GM15510 (cell line): ENCODE measurements around the gene NLRP3.

Experiments
- POLR2A ChIP-seq: IDR thresholded peaks from 3 replicates; pipeline ENCODE4 v1.6.1; 2011; ENCODE audit warnings: borderline replicate concordance; ENCODE audit not compliant: insufficient read length; ENCODE audit errors: extremely low read depth

NLRP3 gene

GRCh38 chr1:247448107-247448791 is 32.3 kb downstream of the NLRP3 start:
- TF ChIP-seq POLR2A = no peak

DNA sequence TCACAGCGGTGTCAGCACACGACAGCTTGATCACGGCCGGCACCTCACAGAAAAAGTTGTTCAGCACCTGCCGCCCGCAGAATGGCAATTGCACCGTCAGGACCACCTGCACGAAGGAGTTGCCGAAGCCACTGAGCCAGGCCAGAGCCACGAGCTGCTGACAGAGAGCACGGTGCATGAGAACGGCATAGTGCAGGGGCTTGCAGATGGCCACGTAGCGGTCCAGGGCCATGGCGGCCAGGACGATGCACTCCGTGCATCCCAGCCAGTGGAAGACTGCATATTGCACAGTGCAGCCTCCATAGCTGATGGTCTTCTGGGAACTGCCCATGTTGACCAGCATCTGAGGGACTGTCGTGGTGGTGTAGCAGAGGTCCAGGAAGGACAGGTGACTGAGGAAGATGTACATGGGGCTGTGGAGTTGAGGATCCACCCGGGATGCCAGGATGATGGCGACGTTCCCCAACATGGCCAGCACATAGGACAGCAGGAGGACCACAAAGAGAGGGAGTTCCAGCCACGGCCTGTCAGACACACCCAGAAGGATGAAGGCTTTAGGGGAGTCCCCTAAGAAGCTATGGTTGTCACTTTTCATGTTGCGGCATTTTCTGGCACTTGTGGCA is 35.5 kb downstream of the NLRP3 start:
- TF ChIP-seq POLR2A = no peak

- no peak for TF ChIP-seq POLR2A
Measured at GRCh38 chr1:247452447-247453039, 36.6 kb downstream of the NLRP3 start.

DNA sequence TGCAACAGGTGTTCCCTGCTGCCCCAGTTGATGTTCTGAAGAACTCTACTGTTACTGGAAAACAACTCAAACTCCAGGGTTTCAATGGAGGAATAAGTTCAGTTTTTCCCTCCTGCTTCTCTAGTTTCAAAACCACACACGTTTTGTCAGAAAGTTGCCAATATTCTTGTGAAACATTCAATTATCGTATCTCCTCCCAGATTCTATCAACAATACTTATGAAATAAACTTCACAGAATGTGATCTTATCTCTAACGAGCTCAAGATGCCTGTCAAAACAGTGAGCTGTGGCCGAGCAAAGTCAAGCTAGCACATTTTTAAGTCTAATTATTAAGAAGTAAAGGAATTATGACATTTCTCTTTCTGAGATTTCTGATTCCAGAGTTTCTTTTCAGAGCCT is 37.3 kb downstream of the NLRP3 start:
- TF ChIP-seq POLR2A = no peak

GRCh38 chr1:247453997-247454396 is 38.0 kb downstream of the NLRP3 start:
- no peak for TF ChIP-seq POLR2A

- TF ChIP-seq POLR2A = no peak
Measured at GRCh38 chr1:247456021-247456420, 40.0 kb downstream of the NLRP3 start.

DNA sequence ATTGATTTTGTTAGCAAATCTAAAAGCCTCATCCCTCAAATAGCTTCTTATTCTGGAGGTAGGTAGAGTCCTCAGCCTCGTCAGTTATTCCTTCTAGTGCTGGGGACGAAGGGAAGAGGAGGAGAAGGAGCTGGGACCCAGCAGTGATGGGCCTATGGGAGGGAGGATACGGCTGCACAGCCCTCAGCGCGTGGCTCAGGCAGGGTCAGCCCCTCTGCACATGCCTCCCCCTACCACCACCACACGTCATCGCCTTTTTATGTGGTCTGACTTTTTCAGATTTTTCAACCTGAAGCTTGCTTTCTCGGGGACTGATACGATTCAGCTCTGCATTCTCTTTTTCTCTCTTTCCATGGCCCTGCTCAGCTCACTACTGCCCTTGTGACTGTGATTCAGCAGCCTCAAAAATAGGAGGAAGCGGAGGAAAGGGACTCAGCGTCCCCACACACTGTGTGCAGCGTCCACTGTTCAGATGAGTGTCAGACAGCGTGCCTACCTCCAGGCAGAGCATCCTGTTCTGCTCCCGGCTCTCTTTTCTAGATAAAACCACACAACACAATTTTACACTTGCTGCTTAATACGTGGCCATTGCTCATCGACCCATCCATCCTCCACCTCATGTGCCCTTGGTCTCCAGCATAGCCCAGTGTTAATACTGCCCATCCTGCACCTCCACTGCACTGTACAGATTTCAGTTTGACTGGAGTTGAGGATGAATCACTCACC is 41.1 kb downstream of the NLRP3 start:
- TF ChIP-seq POLR2A = no peak

GRCh38 chr1:247459507-247459906 is 43.5 kb downstream of the NLRP3 start:
- TF ChIP-seq POLR2A = no peak

- TF ChIP-seq POLR2A = no peak
Measured at GRCh38 chr1:247465796-247466195, 49.8 kb downstream of the NLRP3 start.

DNA sequence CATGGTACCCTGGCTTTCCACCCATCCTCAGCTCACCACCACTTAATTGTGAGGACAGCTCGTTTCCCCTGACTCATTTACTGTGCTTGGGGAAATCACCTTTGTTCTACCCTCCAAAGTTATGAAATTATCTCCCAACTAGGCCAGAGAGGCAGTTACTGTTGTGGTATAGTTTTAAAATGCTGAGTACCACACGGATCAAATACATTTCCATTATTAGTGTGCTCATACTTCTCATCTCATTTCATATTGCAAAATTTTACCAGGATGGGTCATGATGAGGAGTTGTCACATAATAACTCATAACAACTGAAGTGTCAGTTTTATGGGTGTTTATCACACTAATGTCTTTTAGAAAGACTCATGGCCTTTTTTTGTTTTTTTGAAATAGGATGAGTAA is 51.2 kb downstream of the NLRP3 start:
- TF ChIP-seq POLR2A = no peak

- no peak for TF ChIP-seq POLR2A
Measured at GRCh38 chr1:247468481-247469140, 52.6 kb downstream of the NLRP3 start.

- TF ChIP-seq POLR2A = no peak
Measured at GRCh38 chr1:247469141-247469535, 53.2 kb downstream of the NLRP3 start.

GRCh38 chr1:247471445-247472016 is 55.6 kb downstream of the NLRP3 start:
- TF ChIP-seq POLR2A = no peak

GRCh38 chr1:247472035-247472434 is 56.1 kb downstream of the NLRP3 start:
- TF ChIP-seq POLR2A = no peak
